Prostate gland (tissue), 2 donors: Measurements from ENCODE around the gene FASTK. TPM values are rescaled to one million over a fixed set of nuclear protein-coding genes. Genes with fewer than 3 reads are reported as not detected.
A peak's percentile ranks its signal among the peaks of the same experiment; 100 is the strongest.

Source experiments
- DNase-seq: peaks from one replicate; pipeline ENCODE4 v3.0.0-alpha.2; 2019; ENCODE audit warnings: low spot score
- H3K27ac ChIP-seq, 2 donors: fragments of 200-600 bp; sonication (generic); 2 replicates each; pipeline ENCODE4 v1.5.1; 2017 to 2019
- H3K27me3 ChIP-seq: fragments of 200-600 bp; sonication (generic); replicated peaks from 2 replicates; pipeline ENCODE4 v1.5.1; 2019; ENCODE audit not compliant: insufficient read depth
- H3K36me3 ChIP-seq, 2 donors: fragments of 200-600 bp; sonication (generic); 1 replicate in 1 of 2; 2 replicates in 1 of 2; pipeline versions ENCODE4 v1.5.1 to v1.8.1; 2017 to 2019
- H3K4me1 ChIP-seq: fragments of 200-600 bp; sonication (generic); replicated peaks from 2 replicates; pipeline ENCODE4 v1.5.1; 2019
- H3K4me3 ChIP-seq, 2 donors: fragments of 200-600 bp; sonication (generic); 2 replicates each; pipeline ENCODE4 v1.5.1; 2017 to 2019
- H3K9me3 ChIP-seq: fragments of 200-600 bp; sonication (generic); 2 replicates; pipeline ENCODE4 v1.5.1; 2017
- POLR2A ChIP-seq: fragments of 450-650 bp; IDR thresholded peaks from one replicate; pipeline ENCODE4 v1.6.1; 2016; ENCODE audit warnings: antibody characterized with exemption, mild to moderate bottlenecking
- POLR2AphosphoS5 ChIP-seq: sonication (generic); formaldehyde crosslinking; IDR thresholded peaks from one replicate; pipeline ENCODE4 v1.6.1; 2017; ENCODE audit warnings: antibody characterized with exemption
- WGBS: methylation state at CpG from one replicate; pipeline ENCODE4 v1.1.5; 2018; 5-methylcytosine and 5-hydroxymethylcytosine counted together
- intact Hi-C: fragments of 100-400 bp; cut with DNase I; formaldehyde crosslinking; loops from one replicate; pipeline ENCODE4 v1.14.2; 2022
- total RNA-seq, 2 donors: library from RNA; depleted of rRNA; stranded (reverse); fragments of >200 nt; gene quantifications; one replicate each; pipeline ENCODE4 v1.1.0, GENCODE V29; 2016
- TF ChIP-seq, protein P1 (sequence below), 4 experiments: fragments of 200-600 bp in 2 of 4; fragments of 450-650 bp in 2 of 4; sonication (generic) in 2 of 4; IDR thresholded peaks; 1 replicate in 3 of 4; 2 replicates in 1 of 4; pipeline ENCODE4 v1.5.1; 2016 to 2019; ENCODE audit warnings: antibody characterized with exemption in 4 of 4, mild to moderate bottlenecking in 2 of 4, moderate library complexity in 2 of 4

Gene FASTK
- total RNA-seq, 2 donors from 2014 or later: 107 to 122 TPM

DNA sequence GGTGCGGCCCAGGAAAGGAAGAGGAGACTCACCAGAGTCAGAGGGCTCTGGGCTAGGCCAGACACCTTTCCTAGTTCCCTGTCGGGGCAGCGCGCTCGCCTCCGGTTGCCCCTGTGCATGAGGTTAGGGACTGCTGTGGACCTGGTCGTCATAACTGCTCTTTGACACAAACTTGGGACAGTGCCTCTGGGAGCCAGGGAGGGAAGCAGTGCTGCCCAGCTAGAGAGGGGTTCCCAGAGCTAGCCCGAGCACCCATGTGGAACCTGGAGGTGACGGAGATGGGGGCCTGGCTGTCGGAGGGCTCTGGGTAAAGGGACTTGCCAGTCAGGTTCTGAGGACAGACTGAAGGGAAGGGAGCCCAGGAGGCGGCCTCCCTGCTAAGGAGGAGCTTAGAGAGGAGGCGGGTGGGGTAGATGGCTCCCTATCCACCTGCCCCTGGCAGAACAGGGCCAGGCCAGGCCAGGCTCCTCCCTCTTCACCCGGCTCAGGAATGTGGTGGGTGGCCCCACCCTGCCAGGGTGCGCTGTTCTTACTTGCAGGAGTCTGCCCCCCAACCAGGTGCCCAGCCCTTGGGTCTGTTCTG is 35.3 kb upstream of the FASTK start:
- peaks cover 7 to 13% of the 10 kb centered on the region in 2 donors for H3K36me3 ChIP-seq
- intact Hi-C loops: no loop called here
- TF ChIP-seq POLR2AphosphoS5 (peak; percentile 83), POLR2A (peak; percentile 90)
- TF ChIP-seq, protein P1, sequence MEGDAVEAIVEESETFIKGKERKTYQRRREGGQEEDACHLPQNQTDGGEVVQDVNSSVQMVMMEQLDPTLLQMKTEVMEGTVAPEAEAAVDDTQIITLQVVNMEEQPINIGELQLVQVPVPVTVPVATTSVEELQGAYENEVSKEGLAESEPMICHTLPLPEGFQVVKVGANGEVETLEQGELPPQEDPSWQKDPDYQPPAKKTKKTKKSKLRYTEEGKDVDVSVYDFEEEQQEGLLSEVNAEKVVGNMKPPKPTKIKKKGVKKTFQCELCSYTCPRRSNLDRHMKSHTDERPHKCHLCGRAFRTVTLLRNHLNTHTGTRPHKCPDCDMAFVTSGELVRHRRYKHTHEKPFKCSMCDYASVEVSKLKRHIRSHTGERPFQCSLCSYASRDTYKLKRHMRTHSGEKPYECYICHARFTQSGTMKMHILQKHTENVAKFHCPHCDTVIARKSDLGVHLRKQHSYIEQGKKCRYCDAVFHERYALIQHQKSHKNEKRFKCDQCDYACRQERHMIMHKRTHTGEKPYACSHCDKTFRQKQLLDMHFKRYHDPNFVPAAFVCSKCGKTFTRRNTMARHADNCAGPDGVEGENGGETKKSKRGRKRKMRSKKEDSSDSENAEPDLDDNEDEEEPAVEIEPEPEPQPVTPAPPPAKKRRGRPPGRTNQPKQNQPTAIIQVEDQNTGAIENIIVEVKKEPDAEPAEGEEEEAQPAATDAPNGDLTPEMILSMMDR (IDR thresholded peaks at IDR 0.05): no peak
- peak overlapping the region; percentile 28 to 30 for H3K4me3 ChIP-seq
- H3K27ac ChIP-seq: peak overlapping the region; percentile 65 to 70
- H3K27me3 ChIP-seq: no peaks in the 10 kb centered on the region
- H3K9me3 ChIP-seq: no peaks in the 10 kb centered on the region
- 31% methylated on average over 14 of the region's 14 CpGs for WGBS
- DNase-seq: peak; percentile 90
- H3K4me1 ChIP-seq: peaks cover 11% of the 10 kb centered on the region

DNA sequence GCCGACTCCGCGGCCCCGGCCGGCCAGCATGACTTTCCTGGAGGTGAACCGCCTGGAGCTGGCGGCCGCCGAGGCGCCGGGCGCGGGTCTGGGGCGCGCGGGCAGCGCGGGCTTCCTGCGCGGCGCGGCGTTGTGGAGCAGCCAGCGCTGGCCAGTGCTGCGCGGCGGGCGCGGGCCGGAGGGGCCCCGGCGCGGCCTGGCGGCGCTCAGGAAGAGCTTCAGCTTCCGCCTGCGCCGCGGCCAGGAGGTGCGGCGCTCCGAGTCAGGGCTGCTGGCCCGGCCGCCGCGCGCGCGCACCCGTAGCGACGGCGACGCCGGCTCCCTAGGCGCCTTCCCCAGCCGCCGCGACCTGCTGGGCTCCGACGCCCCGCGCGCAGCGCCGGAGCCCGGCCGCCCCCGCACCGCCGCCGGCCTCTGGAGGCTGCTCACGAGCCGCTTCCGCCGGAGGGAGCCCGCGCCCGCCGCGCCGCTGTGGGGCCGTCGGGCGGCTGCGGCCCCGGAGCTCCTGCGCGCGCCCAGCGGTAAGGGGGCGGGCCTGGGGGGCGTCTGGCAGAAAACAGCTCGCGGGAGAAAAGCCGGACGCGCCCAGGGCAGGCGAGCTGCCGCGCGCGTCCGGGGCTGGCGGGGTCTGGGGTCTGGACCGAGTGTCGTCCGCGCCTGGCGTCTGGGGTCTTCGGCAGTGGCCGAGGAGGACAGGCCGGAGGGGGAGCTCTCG is 34.7 kb upstream of the FASTK start:
- 8% methylated on average over 51 of the region's 114 CpGs for WGBS
- peaks cover 11% of the 10 kb centered on the region for H3K4me1 ChIP-seq
- H3K27me3 ChIP-seq: no peaks in the 10 kb centered on the region
- intact Hi-C loops: no loop called here
- H3K4me3 ChIP-seq: peak overlapping the region; percentile 28 to 30
- peaks cover 5 to 13% of the 10 kb centered on the region in 2 donors for H3K36me3 ChIP-seq
- H3K9me3 ChIP-seq: no peaks in the 10 kb centered on the region
- H3K27ac ChIP-seq: peak overlapping the region; percentile 61 to 70
- no peak for TF ChIP-seq POLR2AphosphoS5
- TF ChIP-seq, protein P1 (IDR thresholded peaks at IDR 0.05): no peak
- TF ChIP-seq POLR2A: no peak
- no peak for DNase-seq

DNA sequence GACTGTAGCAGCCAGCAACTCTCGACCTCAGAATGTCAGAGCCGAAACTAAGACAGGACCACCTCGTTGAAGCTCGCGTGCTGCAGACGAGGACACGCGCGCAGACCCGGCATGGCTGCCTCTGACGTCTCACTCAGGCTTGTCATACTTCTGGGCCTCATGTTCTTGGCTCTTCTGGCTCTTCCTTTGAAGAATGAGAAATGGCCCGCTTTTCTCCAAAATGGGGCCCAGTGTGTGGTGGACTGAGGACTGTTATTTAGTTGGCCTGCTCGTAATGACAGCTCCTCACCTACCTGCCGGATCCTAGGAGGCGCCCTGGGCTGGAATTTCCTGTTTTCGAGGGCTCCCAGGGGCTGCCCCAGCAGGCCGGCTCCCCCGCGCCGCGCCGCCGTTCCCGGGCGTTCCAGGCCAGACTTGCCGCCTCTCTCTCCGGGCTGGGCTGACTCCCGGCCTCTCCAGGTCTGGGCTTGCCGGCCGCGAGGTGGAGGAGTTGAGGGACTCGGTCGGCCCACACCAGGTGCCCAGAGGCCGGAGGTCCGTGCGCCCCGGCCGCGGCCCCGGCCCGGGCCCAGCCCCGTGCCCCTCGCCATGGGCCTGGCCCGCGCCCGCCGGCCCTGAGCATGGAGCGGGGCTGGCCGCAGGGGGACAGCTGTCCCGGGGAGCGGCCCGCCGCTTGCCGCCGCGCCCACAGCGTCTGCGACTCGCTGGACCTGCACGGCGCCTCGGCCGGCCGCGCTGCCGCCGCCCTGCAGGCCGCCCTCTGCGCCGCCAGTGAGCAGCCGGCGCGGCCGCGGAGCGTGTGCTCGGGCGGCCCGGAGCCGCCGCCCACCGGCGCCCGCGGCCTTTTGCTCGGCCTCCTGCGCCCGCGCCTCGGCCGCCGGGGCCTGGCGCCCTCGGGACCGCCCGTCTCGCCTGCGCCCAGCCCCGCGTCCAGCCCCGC is 33.8 kb upstream of the FASTK start:
- Histone ChIP-seq H3K4me1 (peaks cover 11% of the 10 kb centered on the region), H3K4me3 (peak overlapping the region; percentile 28 to 36), H3K27me3 (no peaks in the 10 kb centered on the region), H3K9me3 (no peaks in the 10 kb centered on the region), H3K36me3 (peaks cover 0 to 7% of the 10 kb centered on the region in 2 donors), H3K27ac (peak overlapping the region; percentile 74 to 76)
- intact Hi-C loops: loop anchor here (5.0 kb wide), 3 partner anchors 52 to 217 kb away; partner anchors contain the start of gene ABCB8
- peak; percentile 56 for DNase-seq
- 53% methylated on average over 28 of the region's 101 CpGs for WGBS
- TF ChIP-seq, protein P1 (IDR thresholded peaks at IDR 0.05): no peak
- peak; percentile 33 for TF ChIP-seq POLR2A
- peak; percentile 6 for TF ChIP-seq POLR2AphosphoS5

DNA sequence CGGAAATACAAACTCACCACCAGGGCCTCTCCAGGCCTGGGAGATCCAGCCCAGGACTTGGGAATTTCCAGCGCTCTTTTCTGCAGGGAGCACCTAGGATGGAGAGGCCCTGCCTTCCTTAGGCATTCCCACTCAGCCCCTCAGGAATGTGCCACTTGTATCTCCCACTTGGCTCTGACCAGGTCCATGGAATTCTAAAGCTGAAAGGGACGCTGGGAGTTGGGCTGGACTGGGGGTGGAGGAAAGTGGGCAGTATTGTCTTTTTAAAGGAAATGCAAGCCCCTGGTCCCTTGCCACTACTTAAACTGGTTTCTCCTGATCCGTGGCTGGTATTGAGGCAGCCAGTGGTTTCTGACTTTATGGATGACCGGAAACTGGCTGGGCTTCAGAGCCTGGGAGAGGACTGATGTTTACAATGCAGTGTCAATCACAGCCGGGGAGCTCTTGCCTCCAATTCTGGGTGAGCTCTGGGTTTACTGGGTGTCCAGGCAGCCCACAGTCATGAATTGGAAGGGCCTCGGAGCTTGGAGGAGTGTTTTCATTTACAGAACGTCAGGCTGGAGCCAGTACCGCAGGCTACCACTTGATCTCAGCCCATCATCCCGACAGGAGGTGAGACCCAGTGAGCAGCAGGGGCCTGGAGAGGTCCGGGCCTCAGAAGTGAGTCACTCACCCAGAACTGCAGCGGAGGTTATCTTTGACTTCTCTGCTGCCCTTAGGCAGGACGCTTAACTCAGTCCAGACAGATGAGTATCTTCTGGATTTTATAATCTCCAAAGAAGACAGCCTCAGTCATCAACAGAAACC is 32.9 kb upstream of the FASTK start:
- TF ChIP-seq POLR2AphosphoS5: peak; percentile 83
- no peak for TF ChIP-seq POLR2A
- TF ChIP-seq, protein P1 (IDR thresholded peaks at IDR 0.05): peak in 3 of 4 experiments; percentile 14 to 42 (median 36)
- Histone ChIP-seq H3K4me3 (peak overlapping the region; percentile 28 to 36), H3K9me3 (no peaks in the 10 kb centered on the region), H3K27ac (peak overlapping the region; percentile 74 to 76), H3K4me1 (peaks cover 11% of the 10 kb centered on the region), H3K36me3 (peaks cover 0 to 6% of the 10 kb centered on the region in 2 donors), H3K27me3 (no peaks in the 10 kb centered on the region)
- peak; percentile 86 for DNase-seq
- intact Hi-C loops: loop anchor here (5.0 kb wide), 3 partner anchors 51 to 216 kb away; partner anchors contain the start of gene ABCB8
- WGBS: 30% methylated on average over 13 of the region's 13 CpGs
